Rectal smooth muscle tissue (tissue), 1 donor: ENCODE data around the gene ZNF675.
"Not testable (repeated sequence)": the region's sequence is repeated elsewhere in the genome, so short reads cannot be mapped to it uniquely, and the experiment has no call there.

ENCODE experiments used
- H3K27ac ChIP-seq: one replicate; pipeline ENCODE4 v1.7.0; 2013; ENCODE audit warnings: low read depth, low read length, inconsistent platforms
- H3K27me3 ChIP-seq: one replicate; pipeline ENCODE4 v1.7.0; 2013; ENCODE audit warnings: low read length; ENCODE audit not compliant: control insufficient read depth, insufficient read depth
- H3K36me3 ChIP-seq: one replicate; pipeline ENCODE4 v1.7.0; 2013; ENCODE audit warnings: low read length; ENCODE audit not compliant: control insufficient read depth, insufficient read depth
- H3K4me1 ChIP-seq: one replicate; pipeline ENCODE4 v1.7.0; 2013; ENCODE audit warnings: low read length; ENCODE audit not compliant: control insufficient read depth, insufficient read depth
- H3K4me3 ChIP-seq: one replicate; pipeline ENCODE4 v1.7.0; 2013; ENCODE audit warnings: low read length
- H3K9ac ChIP-seq: one replicate; pipeline ENCODE4 v1.7.0; 2013; ENCODE audit warnings: low read length

Gene ZNF675

DNA sequence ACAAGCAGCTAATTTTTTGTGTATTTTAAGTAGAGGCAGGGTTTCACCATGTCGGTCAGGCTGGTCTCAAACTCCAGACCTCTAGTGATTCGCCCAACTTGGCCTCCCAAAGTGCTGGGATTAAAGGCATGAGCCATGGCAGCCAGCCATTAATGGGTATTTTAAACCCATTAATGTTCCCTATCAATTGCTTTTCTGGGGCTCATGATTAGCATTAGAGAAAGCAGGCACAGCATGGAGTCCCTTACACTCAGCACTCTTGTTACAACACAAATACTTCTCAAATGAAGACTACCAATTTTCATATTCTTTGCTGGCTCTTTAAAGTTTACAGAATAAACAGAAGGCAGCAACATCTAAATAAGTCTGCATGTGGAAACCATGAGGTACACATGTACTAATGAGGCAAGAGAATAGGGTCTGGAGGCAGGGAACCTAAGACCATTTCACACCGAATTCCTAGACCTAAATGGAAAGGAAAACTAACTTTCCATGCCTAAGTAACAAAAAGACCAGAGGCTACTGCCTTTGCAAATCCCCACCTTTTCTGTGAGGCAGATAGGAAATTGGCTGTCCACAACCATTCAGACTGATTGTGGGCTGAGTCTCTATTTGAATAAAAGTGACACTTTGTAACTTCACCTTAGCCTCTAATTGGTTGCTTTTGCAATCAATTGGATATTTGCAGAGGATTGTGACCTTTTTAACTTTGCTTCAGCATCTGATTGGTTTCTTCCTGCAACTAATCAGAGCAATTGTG lies 21.2 kb downstream of the ZNF675 start:
- Histone ChIP-seq H3K27me3 (no peaks in the 10 kb centered on the region), H3K27ac (no peak overlapping the region), H3K9ac (no peak overlapping the region), H3K4me1 (no peaks in the 10 kb centered on the region), H3K36me3 (peaks cover 17% of the 10 kb centered on the region), H3K4me3 (no peak overlapping the region)

DNA sequence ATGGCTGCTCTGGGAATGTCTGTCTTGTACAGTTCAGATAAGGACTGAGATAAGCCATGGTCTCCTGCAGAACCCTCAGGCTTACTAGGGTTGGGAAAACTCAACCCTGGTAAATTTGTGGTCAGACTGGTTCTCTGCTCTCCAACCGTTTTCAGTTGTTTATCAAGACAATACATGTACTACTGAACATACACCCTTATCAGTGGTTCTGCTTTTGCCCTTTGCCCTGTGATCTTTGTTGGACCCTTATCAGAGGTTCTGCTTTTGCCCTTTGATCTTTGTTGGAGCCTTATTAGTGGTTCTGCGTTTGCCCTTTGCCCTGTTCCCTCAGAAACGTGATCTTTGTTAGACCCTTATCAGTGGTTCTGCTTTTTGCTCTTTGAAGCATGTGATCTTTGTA lies 37.2 kb downstream of the ZNF675 start:
- not testable (repeated sequence) for H3K36me3 ChIP-seq, H3K27me3 ChIP-seq, H3K4me1 ChIP-seq, H3K27ac ChIP-seq, H3K4me3 ChIP-seq, H3K9ac ChIP-seq
